ENCODE results near the gene BAG3. TPM values are rescaled to one million over a fixed set of nuclear protein-coding genes. Genes with fewer than 3 reads are reported as not detected.
A peak's percentile ranks its signal among the peaks of the same experiment; 100 is the strongest.

The BAG3 gene
- total RNA-seq, 4 donors from 2014 or later, result 22.5 to 85.7 (median 32.4) TPM

- Histone ChIP-seq H3K9me3 (no peaks in the 10 kb centered on the region), H3K27ac (no peak overlapping the region), H3K4me3 (no peak overlapping the region), H3K36me3 (no peaks in the 10 kb centered on the region), H3K27me3 (no peaks in the 10 kb centered on the region), H3K4me1 (peaks cover 0 to 3% (median 0%) of the 10 kb centered on the region in 4 donors)
- in situ Hi-C loops (cut with MboI; ENCODE audit: low pct_ligation_motif_present in 1 of 4, low pct_unique_long_range_greater_than_20kb in 1 of 4, low sequenced_read_pairs in 3 of 4) (no loop called here), intact Hi-C loops (cut with DNase I; ENCODE audit: low total_unique reads) (no loop called here)
- 22 to 42% methylated on average over 5 to 15 of the region's 15 CpGs for WGBS, 2 donors (ENCODE audit: low coverage in 1 of 2)
- DNase-seq, result peak; percentile 42
- TF ChIP-seq POLR2A (IDR thresholded peaks at IDR 0.05) (no peak), CTCF (IDR thresholded peaks at IDR 0.05) (peak; percentile 50 to 60 (median 53))
Observed at GRCh38 chr10:119608316-119609155, 42.6 kb upstream of the BAG3 start.

GRCh38 chr10:119609516-119609915, 41.7 kb upstream of the BAG3 start:
- Histone ChIP-seq H3K4me1 (peaks cover 0 to 3% (median 0%) of the 10 kb centered on the region in 4 donors), H3K4me3 (no peak overlapping the region), H3K27ac (no peak overlapping the region), H3K9me3 (no peaks in the 10 kb centered on the region), H3K36me3 (no peaks in the 10 kb centered on the region), H3K27me3 (no peaks in the 10 kb centered on the region)
- intact Hi-C loops (cut with DNase I; ENCODE audit: low total_unique reads) (no loop called here), in situ Hi-C loops (cut with MboI; ENCODE audit: low pct_ligation_motif_present in 1 of 4, low pct_unique_long_range_greater_than_20kb in 1 of 4, low sequenced_read_pairs in 3 of 4) (no loop called here)
- 84 to 86% methylated on average over 2 to 4 of the region's 4 CpGs for WGBS, 2 donors (ENCODE audit: low coverage in 1 of 2)
- DNase-seq, result no peak
- TF ChIP-seq EP300 (IDR thresholded peaks at IDR 0.05; ENCODE audit: low read depth) (no peak), POLR2AphosphoS5 (IDR thresholded peaks at IDR 0.05) (no peak), POLR2A (IDR thresholded peaks at IDR 0.05) (no peak), CTCF (IDR thresholded peaks at IDR 0.05) (no peak)

- TF ChIP-seq EP300 (IDR thresholded peaks at IDR 0.05; ENCODE audit: low read depth), result no peak
- no peak for TF ChIP-seq POLR2A (IDR thresholded peaks at IDR 0.05)
- no peak for TF ChIP-seq POLR2AphosphoS5 (IDR thresholded peaks at IDR 0.05)
- TF ChIP-seq CTCF (IDR thresholded peaks at IDR 0.05), result no peak
- Histone ChIP-seq H3K4me3 (no peak overlapping the region), H3K36me3 (no peaks in the 10 kb centered on the region), H3K27ac (no peak overlapping the region), H3K4me1 (peaks cover 0 to 3% (median 0%) of the 10 kb centered on the region in 4 donors), H3K27me3 (no peaks in the 10 kb centered on the region), H3K9me3 (no peaks in the 10 kb centered on the region)
- in situ Hi-C loops (cut with MboI; ENCODE audit: low pct_ligation_motif_present in 1 of 4, low pct_unique_long_range_greater_than_20kb in 1 of 4, low sequenced_read_pairs in 3 of 4), result no loop called here
- no peak for DNase-seq
- 68 to 72% methylated on average over 4 of the region's 4 CpGs for WGBS, 2 donors (ENCODE audit: low coverage in 1 of 2)
- intact Hi-C loops (cut with DNase I; ENCODE audit: low total_unique reads), result no loop called here
Observed at GRCh38 chr10:119611433-119611832, 39.7 kb upstream of the BAG3 start.

GRCh38 chr10:119613741-119614140, 37.4 kb upstream of the BAG3 start:
- no peak for DNase-seq
- H3K27me3 ChIP-seq, result no peaks in the 10 kb centered on the region

More at GRCh38 chr10:119613741-119614140, 37.4 kb upstream of the BAG3 start:
- Histone ChIP-seq H3K27ac (no peak overlapping the region), H3K4me3 (no peak overlapping the region), H3K9me3 (no peaks in the 10 kb centered on the region), H3K4me1 (no peaks in the 10 kb centered on the region), H3K36me3 (no peaks in the 10 kb centered on the region)
- TF ChIP-seq CTCF (IDR thresholded peaks at IDR 0.05) (no peak), POLR2AphosphoS5 (IDR thresholded peaks at IDR 0.05) (no peak), POLR2A (IDR thresholded peaks at IDR 0.05) (no peak), EP300 (IDR thresholded peaks at IDR 0.05; ENCODE audit: low read depth) (no peak)
- intact Hi-C loops (cut with DNase I; ENCODE audit: low total_unique reads), result no loop called here
- WGBS, 2 donors (ENCODE audit: low coverage in 1 of 2), result 90 to 100% methylated on average over 2 to 6 of the region's 6 CpGs
- in situ Hi-C loops (cut with MboI; ENCODE audit: low pct_ligation_motif_present in 1 of 4, low pct_unique_long_range_greater_than_20kb in 1 of 4, low sequenced_read_pairs in 3 of 4), result no loop called here

All from transverse colon (tissue), 4 donors.